H9 (cell line): ENCODE data around the gene LCMT1. TPM values are rescaled to one million over a fixed set of nuclear protein-coding genes. Genes with fewer than 3 reads are reported as not detected.

Source experiments
- DNase-seq: peaks from one replicate; pipeline ENCODE4 v3.0.0-alpha.2; 2017
- H2AFZ ChIP-seq: one replicate; pipeline ENCODE4 v1.6.1; 2013; ENCODE audit warnings: mild to moderate bottlenecking, low read length, control low read depth, moderate library complexity
- H2AK5ac ChIP-seq: 2 replicates; pipeline ENCODE4 v1.6.1; 2013; ENCODE audit warnings: low read length, control low read depth, mixed read lengths; ENCODE audit not compliant: insufficient read length
- H2BK120ac ChIP-seq: one replicate; pipeline ENCODE4 v1.6.1; 2013; ENCODE audit warnings: low read depth, mild to moderate bottlenecking, low read length, control low read depth, inconsistent platforms; ENCODE audit not compliant: poor library complexity, severe bottlenecking
- H2BK12ac ChIP-seq: 2 replicates; pipeline ENCODE4 v1.6.1; 2013; ENCODE audit warnings: low read length, control low read depth, mixed read lengths, low read depth; ENCODE audit not compliant: insufficient read length
- H2BK15ac ChIP-seq: 2 replicates; pipeline ENCODE4 v1.6.1; 2013; ENCODE audit warnings: low read depth, low read length, control low read depth
- H2BK20ac ChIP-seq: one replicate; pipeline ENCODE4 v1.6.1; 2013; ENCODE audit warnings: low read depth, mild to moderate bottlenecking, low read length, control low read depth, inconsistent platforms; ENCODE audit not compliant: poor library complexity, severe bottlenecking
- H2BK5ac ChIP-seq: 2 replicates; pipeline ENCODE4 v1.6.1; 2013; ENCODE audit warnings: low read length, control low read depth, mixed read lengths; ENCODE audit not compliant: insufficient read length
- H3K14ac ChIP-seq: 2 replicates; pipeline ENCODE4 v1.6.1; 2013; ENCODE audit warnings: low read length, control low read depth; ENCODE audit not compliant: insufficient read depth
- H3K18ac ChIP-seq: 2 replicates; pipeline ENCODE4 v1.6.1; 2013; ENCODE audit warnings: low read depth, mild to moderate bottlenecking, mixed read lengths, low read length, control low read depth; ENCODE audit not compliant: insufficient read length
- H3K23ac ChIP-seq: 2 replicates; pipeline ENCODE4 v1.6.1; 2013; ENCODE audit warnings: low read length, control low read depth, mixed read lengths, low read depth; ENCODE audit not compliant: insufficient read length
- H3K23me2 ChIP-seq: 2 replicates; pipeline ENCODE4 v1.6.1; 2013; ENCODE audit warnings: low read depth, mild to moderate bottlenecking, mixed read lengths, low read length, control low read depth; ENCODE audit not compliant: insufficient read length, poor library complexity, severe bottlenecking
- H3K27ac ChIP-seq: 2 replicates; pipeline ENCODE4 v1.5.1; 2013; ENCODE audit warnings: low read length, control low read depth, mixed read lengths, low read depth; ENCODE audit not compliant: insufficient read length
- H3K27me3 ChIP-seq: 2 replicates; pipeline ENCODE4 v1.6.1; 2013; ENCODE audit warnings: low read length, control low read depth, inconsistent platforms; ENCODE audit not compliant: insufficient read depth
- H3K4ac ChIP-seq: 2 replicates; pipeline ENCODE4 v1.6.1; 2013; ENCODE audit warnings: low read depth, mild to moderate bottlenecking, control low read depth, inconsistent platforms, low read length, moderate library complexity
- H3K4me1 ChIP-seq: 2 replicates; pipeline ENCODE4 v1.6.1; 2013; ENCODE audit warnings: low read length, control low read depth, inconsistent platforms; ENCODE audit not compliant: insufficient read depth
- H3K4me2 ChIP-seq: 2 replicates; pipeline ENCODE4 v1.6.1; 2013; ENCODE audit warnings: low read length, control low read depth, mixed read lengths; ENCODE audit not compliant: insufficient read length, insufficient read depth
- H3K56ac ChIP-seq: 2 replicates; pipeline ENCODE4 v1.6.1; 2013; ENCODE audit warnings: low read depth, mild to moderate bottlenecking, mixed read lengths, low read length, control low read depth; ENCODE audit not compliant: insufficient read length
- H3K79me1 ChIP-seq: 2 replicates; pipeline ENCODE4 v1.6.1; 2013; ENCODE audit warnings: low read depth, mild to moderate bottlenecking, moderate library complexity, low read length, control low read depth, inconsistent platforms; ENCODE audit not compliant: insufficient read depth, poor library complexity, severe bottlenecking
- H3K79me2 ChIP-seq: 2 replicates; pipeline ENCODE4 v1.6.1; 2013; ENCODE audit warnings: low read length, control low read depth, inconsistent platforms; ENCODE audit not compliant: insufficient read depth
- H3K9ac ChIP-seq: 2 replicates; pipeline ENCODE4 v1.6.1; 2013; ENCODE audit warnings: low read length, control low read depth, mixed read lengths; ENCODE audit not compliant: insufficient read length; ENCODE audit errors: extremely low read depth
- H3K9me3 ChIP-seq: one replicate; pipeline ENCODE4 v1.6.1; 2013; ENCODE audit warnings: low read depth, low read length, inconsistent platforms; ENCODE audit not compliant: control insufficient read depth
- H3T11ph ChIP-seq: one replicate; pipeline ENCODE4 v1.6.1; 2013; ENCODE audit warnings: mild to moderate bottlenecking, low read length, control low read depth, inconsistent platforms
- H4K20me1 ChIP-seq: one replicate; pipeline ENCODE4 v1.6.1; 2013; ENCODE audit not compliant: control insufficient read depth, insufficient read length, insufficient read depth
- H4K5ac ChIP-seq: 2 replicates; pipeline ENCODE4 v1.6.1; 2013; ENCODE audit warnings: low read depth, mild to moderate bottlenecking, mixed read lengths, low read length, control low read depth; ENCODE audit not compliant: insufficient read length
- H4K8ac ChIP-seq: replicated peaks from 2 replicates; pipeline ENCODE4 v1.6.1; 2013; ENCODE audit warnings: low read length, control low read depth, mixed read lengths, low read depth; ENCODE audit not compliant: insufficient read length
- H4K91ac ChIP-seq: 2 replicates; pipeline ENCODE4 v1.6.1; 2013; ENCODE audit warnings: low read depth, mild to moderate bottlenecking, moderate library complexity, mixed read lengths, low read length, control low read depth; ENCODE audit not compliant: insufficient read length
- H3K27ac Mint-ChIP-seq, 3 experiments: 2 replicates in 2 of 3; 3 replicates in 1 of 3; pipeline ENCODE4 v1.8.0; 2020 to 2021; ENCODE audit warnings: mixed read lengths in 3 of 3, mild to moderate bottlenecking in 1 of 3, moderate library complexity in 1 of 3
- H3K27me3 Mint-ChIP-seq: 2 replicates; pipeline ENCODE4 v1.8.0; 2021; ENCODE audit warnings: low read depth, mild to moderate bottlenecking, moderate library complexity, mixed read lengths
- H3K36me3 Mint-ChIP-seq, 3 experiments: 2 replicates in 2 of 3; 3 replicates in 1 of 3; pipeline ENCODE4 v1.8.0; 2020 to 2021; ENCODE audit warnings: low read depth in 3 of 3, mixed read lengths in 3 of 3; ENCODE audit not compliant: insufficient read depth in 1 of 3
- H3K4me1 Mint-ChIP-seq, 2 experiments: 2 replicates each; pipeline ENCODE4 v1.8.0; 2020; ENCODE audit warnings: mixed read lengths in 2 of 2
- H3K4me3 Mint-ChIP-seq, 2 experiments: 2 replicates in 1 of 2; 3 replicates in 1 of 2; pipeline ENCODE4 v1.8.0; 2020 to 2021; ENCODE audit warnings: mild to moderate bottlenecking in 2 of 2, mixed read lengths in 2 of 2, moderate library complexity in 1 of 2
- H3K9me3 Mint-ChIP-seq, 2 experiments: 2 replicates in 1 of 2; 3 replicates in 1 of 2; pipeline ENCODE4 v1.8.0; 2020; ENCODE audit warnings: mild to moderate bottlenecking in 2 of 2, mixed read lengths in 2 of 2, moderate library complexity in 1 of 2
- WGBS: extraction: QIAGEN DNeasy Blood & Tissue Kit; methylation state at CpG from one replicate; pipeline ENCODE4 v1.1.7; 2013; ENCODE audit warnings: missing lambda C conversion rate, low lambda C conversion rate, mixed read lengths; ENCODE audit not compliant: insufficient read length; ENCODE audit errors: extremely low coverage; 5-methylcytosine and 5-hydroxymethylcytosine counted together
- total RNA-seq: library from RNA; stranded (reverse); gene quantifications from 2 replicates; pipeline ENCODE4 v1.2.1, GENCODE V29; 2021
- TF ChIP-seq, protein P1 (sequence below): fragments of 200-600 bp; sonication (generic); conservative IDR thresholded peaks from 3 replicates; pipeline ENCODE4 v1.8.0; 2021; ENCODE audit warnings: antibody characterized with exemption, mild to moderate bottlenecking

LCMT1 gene
- total RNA-seq, 1 experiment from 2014 or later = 81.2 TPM

DNA sequence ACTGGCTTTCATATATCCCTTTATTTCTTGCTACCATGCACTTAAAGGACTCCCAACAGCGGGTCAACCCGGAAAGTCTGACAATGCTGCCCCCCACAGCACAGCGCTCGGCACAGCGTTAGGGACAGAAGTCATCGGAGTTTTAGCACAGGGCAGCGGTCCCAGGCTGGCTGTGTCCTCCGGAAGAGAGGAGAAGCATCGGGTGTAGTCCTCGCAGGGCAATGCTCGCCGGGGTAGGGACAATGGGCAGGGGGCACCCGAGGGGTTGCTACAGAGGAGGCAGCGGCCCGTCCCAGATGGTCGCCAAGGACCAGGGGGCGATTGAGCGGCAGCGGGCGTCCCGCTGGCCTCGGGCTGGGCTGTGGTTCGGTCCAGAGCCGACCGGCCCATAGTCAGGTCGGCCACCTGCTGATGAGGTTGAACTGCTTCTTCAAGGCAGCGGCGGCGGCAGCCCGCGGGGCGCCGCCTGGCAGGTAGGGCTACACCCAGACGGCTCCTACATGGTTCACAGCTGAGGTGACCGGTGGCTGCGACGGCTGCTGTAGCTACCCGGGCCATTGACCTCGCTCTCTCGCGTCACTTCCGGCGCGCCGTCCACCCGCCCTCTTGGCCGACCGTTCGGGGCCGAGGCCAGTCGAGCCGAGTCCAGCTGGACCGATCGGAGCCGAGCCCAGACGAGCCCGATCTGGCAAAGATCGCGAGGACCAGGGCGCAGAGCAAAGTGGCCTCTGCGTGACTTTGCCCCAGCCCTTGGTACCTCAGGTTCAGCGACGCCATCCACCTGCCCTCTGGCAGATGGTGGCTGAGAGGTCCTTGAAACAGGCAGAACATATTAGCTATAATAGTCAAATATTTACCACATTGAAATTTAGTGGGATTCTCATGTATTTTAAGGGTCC, 4.7 kb upstream of the LCMT1 start:
- peaks cover 9% of the 10 kb centered on the region for H3K23me2 ChIP-seq
- H3K4me3 Mint-ChIP-seq = peak overlapping the region; percentile 98
- WGBS = no CpG with 5 or more reads among the region's 63 CpGs
- H3K27ac ChIP-seq = no peak overlapping the region
- H2BK5ac ChIP-seq = no peak overlapping the region
- no peak overlapping the region for H2AK5ac ChIP-seq
- H3K4me1 ChIP-seq = peaks cover 2% of the 10 kb centered on the region; the same call in 1 of the 2 replicates
- H2BK120ac ChIP-seq = no peak overlapping the region
- H3K4me2 ChIP-seq = peak overlapping the region; percentile 84
- H3K36me3 Mint-ChIP-seq = no peaks in the 10 kb centered on the region
- H3T11ph ChIP-seq = no peak overlapping the region
- H3K4ac ChIP-seq = no peak overlapping the region
- H3K27me3 ChIP-seq = no peaks in the 10 kb centered on the region
- peak overlapping the region; percentile 86 for H3K14ac ChIP-seq
- no peak overlapping the region for H4K5ac ChIP-seq
- H4K91ac ChIP-seq = no peak overlapping the region
- H3K9me3 ChIP-seq = no peaks in the 10 kb centered on the region
- H3K79me2 ChIP-seq = no peaks in the 10 kb centered on the region; the same call in none of the 2 replicates
- no peak overlapping the region for H2BK12ac ChIP-seq
- peak overlapping the region; percentile 19 for H4K8ac ChIP-seq
- peaks cover 13 to 21% of the 10 kb centered on the region in 2 experiments for H3K4me1 Mint-ChIP-seq
- H3K9me3 Mint-ChIP-seq = no peaks in the 10 kb centered on the region
- H2BK20ac ChIP-seq = no peak overlapping the region
- no peaks in the 10 kb centered on the region for H3K79me1 ChIP-seq
- H2BK15ac ChIP-seq = no peak overlapping the region
- H3K18ac ChIP-seq = peak overlapping the region; percentile 85
- TF ChIP-seq, protein P1, sequence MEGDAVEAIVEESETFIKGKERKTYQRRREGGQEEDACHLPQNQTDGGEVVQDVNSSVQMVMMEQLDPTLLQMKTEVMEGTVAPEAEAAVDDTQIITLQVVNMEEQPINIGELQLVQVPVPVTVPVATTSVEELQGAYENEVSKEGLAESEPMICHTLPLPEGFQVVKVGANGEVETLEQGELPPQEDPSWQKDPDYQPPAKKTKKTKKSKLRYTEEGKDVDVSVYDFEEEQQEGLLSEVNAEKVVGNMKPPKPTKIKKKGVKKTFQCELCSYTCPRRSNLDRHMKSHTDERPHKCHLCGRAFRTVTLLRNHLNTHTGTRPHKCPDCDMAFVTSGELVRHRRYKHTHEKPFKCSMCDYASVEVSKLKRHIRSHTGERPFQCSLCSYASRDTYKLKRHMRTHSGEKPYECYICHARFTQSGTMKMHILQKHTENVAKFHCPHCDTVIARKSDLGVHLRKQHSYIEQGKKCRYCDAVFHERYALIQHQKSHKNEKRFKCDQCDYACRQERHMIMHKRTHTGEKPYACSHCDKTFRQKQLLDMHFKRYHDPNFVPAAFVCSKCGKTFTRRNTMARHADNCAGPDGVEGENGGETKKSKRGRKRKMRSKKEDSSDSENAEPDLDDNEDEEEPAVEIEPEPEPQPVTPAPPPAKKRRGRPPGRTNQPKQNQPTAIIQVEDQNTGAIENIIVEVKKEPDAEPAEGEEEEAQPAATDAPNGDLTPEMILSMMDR = peak; percentile 51; the same call in 2 of the 3 replicates
- no peaks in the 10 kb centered on the region for H4K20me1 ChIP-seq
- peak; percentile 96 for DNase-seq
- no peak overlapping the region for H3K56ac ChIP-seq
- no peak overlapping the region for H2AFZ ChIP-seq
- peak overlapping the region; percentile 86 for H3K9ac ChIP-seq
- H3K27ac Mint-ChIP-seq = peak overlapping the region; percentile 92 to 98 (median 97); a peak in 6 of 7 replicates
- no peak overlapping the region for H3K23ac ChIP-seq
- peaks cover 6% of the 10 kb centered on the region for H3K27me3 Mint-ChIP-seq
